Natural killer cell treated with Interleukin-12 subunit alpha and Interleukin-12 subunit beta and Interleukin-15 and Interleukin-18, amount 100 ng/mL, for 72 hours (primary cell): ENCODE results near the gene MYOZ1. TPM values are rescaled to one million over a fixed set of nuclear protein-coding genes. Genes with fewer than 3 reads are reported as not detected.
A peak's percentile ranks its signal among the peaks of the same experiment; 100 is the strongest.
"Not testable (repeated sequence)": the region's sequence is repeated elsewhere in the genome, so short reads cannot be mapped to it uniquely, and the experiment has no call there.

Experiments used
- ATAC-seq, 2 donors: fragments of 150-1000 bp; cut with Tn5 transposase in 1 of 2; sonication (Bioruptor Pico), chemical (Tn5 transposase) in 1 of 2; 2 replicates each; pipeline ENCODE4 v1.10.0; 2021
- DNase-seq: peaks from one replicate; pipeline ENCODE4 v3.0.0; 2022; ENCODE audit warnings: low spot score
- H3K27ac Mint-ChIP-seq, 2 donors: 1 replicate in 1 of 2; 2 replicates in 1 of 2; pipeline ENCODE4 v1.8.0; 2022; ENCODE audit warnings: mixed read lengths in 2 of 2, mild to moderate bottlenecking in 1 of 2, moderate library complexity in 1 of 2
- H3K27me3 Mint-ChIP-seq, 2 donors: 1 replicate in 1 of 2; 2 replicates in 1 of 2; pipeline ENCODE4 v1.8.0; 2022; ENCODE audit warnings: mixed read lengths in 2 of 2
- H3K36me3 Mint-ChIP-seq: one replicate; pipeline ENCODE4 v1.8.0; 2022; ENCODE audit warnings: mixed read lengths
- H3K4me1 Mint-ChIP-seq, 2 donors: 1 replicate in 1 of 2; 2 replicates in 1 of 2; pipeline ENCODE4 v1.8.0; 2022; ENCODE audit warnings: low read depth in 2 of 2, mixed read lengths in 2 of 2, mild to moderate bottlenecking in 1 of 2
- H3K4me3 Mint-ChIP-seq: one replicate; pipeline ENCODE4 v1.8.0; 2022; ENCODE audit warnings: mixed read lengths
- H3K9me3 Mint-ChIP-seq: 2 replicates; pipeline ENCODE4 v1.8.0; 2022; ENCODE audit warnings: mixed read lengths
- total RNA-seq, 2 donors: library from RNA; stranded (reverse); gene quantifications; one replicate each; pipeline ENCODE4 v1.2.3, GENCODE V29; 2022

The MYOZ1 gene
- not detected for total RNA-seq

GRCh38 chr10:73641328-73642060 is at the start of gene MYOZ1:
MYOZ1 (minus strand) TSS chr10:73641474; CDS start chr10:73640017, 1,457 bp downstream.
- no peaks in the 10 kb centered on the region for H3K9me3 Mint-ChIP-seq
- no peaks in the 10 kb centered on the region for H3K36me3 Mint-ChIP-seq
- peaks cover 0 to 3% of the 10 kb centered on the region in 2 donors for H3K27me3 Mint-ChIP-seq
- DNase-seq (no peak), ATAC-seq (no peak)
- no peak within 1 kb of the TSS for H3K4me3 Mint-ChIP-seq
- peaks cover 17 to 18% of the 10 kb centered on the region in 2 donors for H3K4me1 Mint-ChIP-seq
- peak within 1 kb of the TSS in 1 of 2 donors; percentile 19 for H3K27ac Mint-ChIP-seq

DNA sequence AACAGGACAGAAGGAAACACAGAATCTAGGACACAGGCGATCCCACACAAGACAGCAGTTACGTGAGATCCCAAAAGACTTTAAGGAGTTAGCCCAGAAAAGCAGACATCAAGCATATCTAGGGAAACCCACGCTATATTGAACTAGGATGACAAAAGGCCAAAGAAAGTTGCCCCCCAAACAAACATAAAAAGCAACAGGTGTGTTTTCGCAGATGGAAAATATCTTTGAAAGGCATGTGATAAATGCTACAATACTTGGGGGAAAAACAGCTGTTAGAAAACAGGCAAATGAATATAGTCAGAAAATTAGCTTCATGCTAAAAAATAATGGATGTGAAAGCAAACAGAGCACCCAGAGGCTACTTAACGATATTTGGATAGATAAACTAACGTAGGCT is 49.5 kb upstream of the MYOZ1 start:
- not testable (repeated sequence) for H3K36me3 Mint-ChIP-seq, H3K27ac Mint-ChIP-seq, H3K4me1 Mint-ChIP-seq, H3K4me3 Mint-ChIP-seq, DNase-seq, H3K27me3 Mint-ChIP-seq, ATAC-seq, H3K9me3 Mint-ChIP-seq

- not testable (repeated sequence) for ATAC-seq, H3K27ac Mint-ChIP-seq, H3K4me3 Mint-ChIP-seq, H3K9me3 Mint-ChIP-seq, DNase-seq, H3K27me3 Mint-ChIP-seq, H3K4me1 Mint-ChIP-seq, H3K36me3 Mint-ChIP-seq
Observed at GRCh38 chr10:73689596-73689995, 48.3 kb upstream of the MYOZ1 start.

- H3K36me3 Mint-ChIP-seq, H3K4me1 Mint-ChIP-seq, H3K9me3 Mint-ChIP-seq, H3K4me3 Mint-ChIP-seq, H3K27me3 Mint-ChIP-seq, H3K27ac Mint-ChIP-seq, DNase-seq, ATAC-seq: not testable (repeated sequence)
Observed at GRCh38 chr10:73687641-73688040, 46.4 kb upstream of the MYOZ1 start.

- H3K27me3 Mint-ChIP-seq, H3K4me1 Mint-ChIP-seq, H3K27ac Mint-ChIP-seq, H3K4me3 Mint-ChIP-seq, DNase-seq, H3K36me3 Mint-ChIP-seq, H3K9me3 Mint-ChIP-seq, ATAC-seq: not testable (repeated sequence)
Observed at GRCh38 chr10:73674546-73674945, 33.3 kb upstream of the MYOZ1 start.

DNA sequence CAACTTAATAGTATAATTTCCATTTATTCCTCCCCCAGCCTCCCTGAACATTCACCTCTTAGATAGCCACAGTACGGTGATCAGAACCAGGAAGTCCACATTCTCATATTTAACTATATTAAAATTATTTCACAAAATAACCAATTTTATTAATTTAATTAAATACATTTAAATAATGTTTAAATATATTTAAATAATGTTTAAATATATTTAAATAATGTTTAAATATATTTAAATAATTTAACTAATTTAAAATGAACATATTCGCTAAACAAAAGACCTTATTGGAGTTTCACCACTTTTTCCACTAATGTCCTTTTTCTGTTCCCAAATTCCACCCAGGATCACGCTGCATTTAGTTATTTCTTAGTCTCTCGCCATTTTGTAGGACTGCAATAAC is 27.1 kb upstream of the MYOZ1 start:
- H3K9me3 Mint-ChIP-seq, H3K36me3 Mint-ChIP-seq, H3K4me1 Mint-ChIP-seq, H3K4me3 Mint-ChIP-seq, DNase-seq, H3K27me3 Mint-ChIP-seq, H3K27ac Mint-ChIP-seq, ATAC-seq: not testable (repeated sequence)

DNA sequence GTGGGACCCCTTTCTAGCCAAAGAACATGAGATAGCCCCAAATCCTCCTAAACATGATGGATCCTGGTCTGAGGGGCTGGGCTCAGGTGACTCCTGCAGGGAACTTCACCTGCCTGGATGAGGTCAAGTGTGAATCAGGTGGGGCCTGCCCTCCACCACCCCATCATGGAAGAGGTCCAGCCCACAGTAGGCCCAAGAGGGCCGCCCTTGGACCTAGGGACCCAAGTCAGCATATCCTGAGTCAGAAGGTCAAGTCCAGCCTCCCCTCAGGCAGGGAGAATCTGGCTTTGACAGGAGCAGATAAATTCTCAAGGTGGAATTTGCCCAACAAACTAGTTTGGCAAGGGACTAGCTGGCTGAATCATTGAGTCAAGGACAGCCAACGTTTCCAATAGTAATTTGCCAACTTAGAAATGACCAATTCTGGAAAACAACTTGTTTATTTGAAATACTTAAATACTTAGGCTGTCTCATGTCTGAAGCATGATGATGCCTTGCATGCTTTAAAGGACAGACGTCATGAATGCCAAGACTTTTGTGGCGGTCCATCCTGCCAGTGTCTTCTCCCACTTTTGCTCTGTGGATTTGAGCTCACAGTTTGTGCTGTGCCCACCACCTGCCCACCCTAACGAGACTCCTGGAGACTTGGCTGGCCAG is 25.0 kb upstream of the MYOZ1 start:
- H3K4me1 Mint-ChIP-seq, H3K36me3 Mint-ChIP-seq, H3K4me3 Mint-ChIP-seq, H3K9me3 Mint-ChIP-seq, H3K27me3 Mint-ChIP-seq, ATAC-seq, DNase-seq: not testable (repeated sequence)
- H3K27ac Mint-ChIP-seq: peak overlapping the region in 1 of 2 donors; percentile 59

GRCh38 chr10:73665581-73665980 is 24.3 kb upstream of the MYOZ1 start:
- DNase-seq, H3K36me3 Mint-ChIP-seq: not testable (repeated sequence)

GRCh38 chr10:73664156-73665040 is 23.1 kb upstream of the MYOZ1 start:
- H3K36me3 Mint-ChIP-seq, H3K9me3 Mint-ChIP-seq, H3K27ac Mint-ChIP-seq, DNase-seq, H3K4me1 Mint-ChIP-seq, ATAC-seq, H3K27me3 Mint-ChIP-seq, H3K4me3 Mint-ChIP-seq: not testable (repeated sequence)

More at GRCh38 chr10:73665581-73665980, 24.3 kb upstream of the MYOZ1 start:
- not testable (repeated sequence) for H3K27me3 Mint-ChIP-seq, H3K4me3 Mint-ChIP-seq, H3K27ac Mint-ChIP-seq, H3K9me3 Mint-ChIP-seq, ATAC-seq, H3K4me1 Mint-ChIP-seq

DNA sequence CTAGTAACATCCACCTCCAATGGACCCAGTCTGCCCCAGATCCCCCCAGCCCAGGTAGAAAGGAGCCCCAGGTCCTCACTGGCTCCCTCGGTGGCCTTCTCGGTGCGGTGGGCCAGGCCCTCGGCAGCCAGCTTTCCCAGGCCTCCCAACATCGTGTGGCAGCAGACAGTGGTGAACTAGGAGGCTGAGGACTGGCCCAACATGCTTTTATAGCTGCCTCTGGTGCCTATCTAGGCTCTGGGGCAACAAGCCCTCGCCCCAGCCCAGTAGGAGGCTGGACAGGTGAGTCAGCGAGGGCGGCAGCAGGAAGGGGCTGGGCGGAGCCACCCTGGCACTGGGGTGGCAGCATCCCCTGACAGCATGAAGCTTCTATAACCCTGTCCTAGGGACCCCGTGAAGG is 22.3 kb upstream of the MYOZ1 start:
- not testable (repeated sequence) for H3K27ac Mint-ChIP-seq, DNase-seq, H3K27me3 Mint-ChIP-seq, H3K4me1 Mint-ChIP-seq, H3K36me3 Mint-ChIP-seq, H3K4me3 Mint-ChIP-seq, H3K9me3 Mint-ChIP-seq, ATAC-seq

- not testable (repeated sequence) for H3K4me1 Mint-ChIP-seq, H3K9me3 Mint-ChIP-seq, H3K36me3 Mint-ChIP-seq, ATAC-seq, H3K4me3 Mint-ChIP-seq, H3K27me3 Mint-ChIP-seq, DNase-seq, H3K27ac Mint-ChIP-seq
Observed at GRCh38 chr10:73662705-73663104, 21.4 kb upstream of the MYOZ1 start.

DNA sequence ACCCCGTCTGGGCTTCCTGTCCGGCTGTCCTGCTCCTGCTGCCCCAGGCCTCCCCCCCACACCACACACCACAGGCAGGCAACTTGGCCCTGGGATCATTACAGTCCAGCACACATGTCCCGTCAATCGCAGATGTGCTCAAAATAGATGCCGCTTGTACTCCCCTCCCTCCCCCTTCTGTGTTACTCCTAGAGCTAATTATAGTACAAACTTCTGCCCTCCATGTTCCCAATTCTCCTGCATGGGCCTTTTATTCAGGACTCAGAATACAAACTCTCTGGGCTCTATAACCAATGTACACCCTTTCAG is 14.7 kb upstream of the MYOZ1 start, which contains the start of gene SYNPO2L:
SYNPO2L (minus strand) TSS at position 40 of the 309 bp plus-strand sequence. CDS start 107 bp downstream, outside the sequence.
- Mint-ChIP-seq H3K27ac (no peak within 1 kb of the TSS), H3K27me3 (no peaks in the 10 kb centered on the region), H3K4me3 (peak within 1 kb of the TSS; percentile 25), H3K36me3 (no peaks in the 10 kb centered on the region), H3K9me3 (no peaks in the 10 kb centered on the region), H3K4me1 (peaks cover 0 to 12% of the 10 kb centered on the region in 2 donors)
- no peak for ATAC-seq
- DNase-seq: no peak

GRCh38 chr10:73655257-73655989 is 14.1 kb upstream of the MYOZ1 start:
- Mint-ChIP-seq H3K4me1 (peaks cover 3 to 16% of the 10 kb centered on the region in 2 donors), H3K9me3 (no peaks in the 10 kb centered on the region), H3K4me3 (no peak overlapping the region), H3K27ac (no peak overlapping the region), H3K36me3 (no peaks in the 10 kb centered on the region), H3K27me3 (no peaks in the 10 kb centered on the region)
- DNase-seq (no peak), ATAC-seq (peak in 1 of 2 donors; percentile 35)
